Duodenal mucosa (tissue), 2 donors: ENCODE data around the gene CFAP46.
"Not testable (repeated sequence)": the region's sequence is repeated elsewhere in the genome, so short reads cannot be mapped to it uniquely, and the experiment has no call there.

Experiments used
- H3K27ac ChIP-seq: one replicate; pipeline ENCODE4 v1.7.0; 2013; ENCODE audit warnings: low read depth, low read length
- H3K27me3 ChIP-seq, 2 donors: one replicate each; pipeline ENCODE4 v1.7.0; 2013; ENCODE audit warnings: low read length in 2 of 2, control low read depth in 1 of 2; ENCODE audit not compliant: insufficient read depth in 2 of 2, control insufficient read depth in 1 of 2
- H3K36me3 ChIP-seq, 2 donors: one replicate each; pipeline ENCODE4 v1.7.0; 2013; ENCODE audit warnings: low read length in 2 of 2, control low read depth in 1 of 2; ENCODE audit not compliant: insufficient read depth in 2 of 2, control insufficient read depth in 1 of 2
- H3K4me1 ChIP-seq, 2 donors: one replicate each; pipeline ENCODE4 v1.7.0; 2013; ENCODE audit warnings: low read length in 2 of 2, control low read depth in 1 of 2; ENCODE audit not compliant: insufficient read depth in 2 of 2, control insufficient read depth in 1 of 2
- H3K4me3 ChIP-seq, 2 donors: one replicate each; pipeline ENCODE4 v1.7.0; 2013; ENCODE audit warnings: low read length in 2 of 2, low read depth in 1 of 2
- H3K9ac ChIP-seq, 2 donors: one replicate each; pipeline ENCODE4 v1.7.0; 2013; ENCODE audit warnings: low read length in 2 of 2, low read depth in 1 of 2
- H3K9me3 ChIP-seq, 2 donors: one replicate each; pipeline ENCODE4 v1.7.0; 2013; ENCODE audit warnings: low read length in 2 of 2, control low read depth in 1 of 2; ENCODE audit not compliant: control insufficient read depth in 1 of 2

CFAP46 gene

GRCh38 chr10:132805599-132805998, 136.8 kb downstream of the CFAP46 start:
- H3K4me3 ChIP-seq = no peak overlapping the region
- no peaks in the 10 kb centered on the region for H3K27me3 ChIP-seq
- peaks cover 3% of the 10 kb centered on the region in 2 donors for H3K9me3 ChIP-seq
- no peak overlapping the region for H3K9ac ChIP-seq
- H3K27ac ChIP-seq = no peak overlapping the region
- no peaks in the 10 kb centered on the region for H3K4me1 ChIP-seq
- no peaks in the 10 kb centered on the region for H3K36me3 ChIP-seq

GRCh38 chr10:132804785-132805426, 137.5 kb downstream of the CFAP46 start:
- H3K27me3 ChIP-seq = no peaks in the 10 kb centered on the region

GRCh38 chr10:132804287-132804686, 138.1 kb downstream of the CFAP46 start:
- Histone ChIP-seq H3K36me3 (no peaks in the 10 kb centered on the region), H3K27ac (no peak overlapping the region), H3K9me3 (peaks cover 3% of the 10 kb centered on the region in 2 donors), H3K4me3 (no peak overlapping the region), H3K4me1 (no peaks in the 10 kb centered on the region), H3K9ac (no peak overlapping the region), H3K27me3 (no peaks in the 10 kb centered on the region)

More at GRCh38 chr10:132804785-132805426, 137.5 kb downstream of the CFAP46 start:
- H3K4me3 ChIP-seq = no peak overlapping the region
- no peaks in the 10 kb centered on the region for H3K36me3 ChIP-seq
- H3K9me3 ChIP-seq = peaks cover 3% of the 10 kb centered on the region in 2 donors
- no peaks in the 10 kb centered on the region for H3K4me1 ChIP-seq
- no peak overlapping the region for H3K9ac ChIP-seq
- H3K27ac ChIP-seq = no peak overlapping the region

GRCh38 chr10:132803416-132804210, 138.8 kb downstream of the CFAP46 start:
- Histone ChIP-seq H3K9me3 (peaks cover 3% of the 10 kb centered on the region in 2 donors), H3K27ac (no peak overlapping the region), H3K4me3 (no peak overlapping the region), H3K9ac (no peak overlapping the region), H3K27me3 (no peaks in the 10 kb centered on the region), H3K4me1 (no peaks in the 10 kb centered on the region), H3K36me3 (no peaks in the 10 kb centered on the region)

DNA sequence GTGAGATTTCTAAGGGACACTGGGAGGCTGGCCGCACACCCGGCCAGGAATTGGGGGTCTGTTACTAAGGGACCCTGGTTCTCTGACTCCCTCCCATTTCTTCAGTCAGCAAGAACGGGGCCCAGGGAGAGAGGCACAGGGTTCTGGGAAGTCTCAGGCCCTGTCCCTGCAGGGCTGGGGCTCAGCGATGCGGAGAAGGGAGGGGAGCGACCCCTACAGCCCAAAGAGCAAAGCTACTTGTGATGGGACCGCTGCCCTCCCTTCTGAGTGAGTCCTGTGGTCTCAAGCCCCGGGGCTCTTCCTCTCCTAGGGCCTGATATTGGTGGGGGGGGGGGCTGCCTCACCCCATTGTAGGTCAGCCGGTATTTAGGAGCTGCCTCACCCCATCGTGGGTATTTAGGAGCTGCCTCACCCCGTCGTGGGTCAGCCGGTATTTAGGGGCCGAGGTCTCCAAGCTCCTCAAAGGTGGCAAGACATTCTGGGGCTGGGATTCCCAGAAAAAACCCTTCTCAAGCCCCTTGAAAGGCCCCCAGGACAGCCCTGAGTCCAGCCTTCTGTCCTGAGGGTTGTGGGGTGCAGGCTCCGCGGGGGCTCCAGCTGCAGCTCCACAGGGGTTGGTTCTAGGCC, 139.6 kb downstream of the CFAP46 start:
- H3K9me3 ChIP-seq = peaks cover 3% of the 10 kb centered on the region in 2 donors
- H3K27ac ChIP-seq = no peak overlapping the region
- no peaks in the 10 kb centered on the region for H3K27me3 ChIP-seq
- H3K36me3 ChIP-seq = no peaks in the 10 kb centered on the region
- no peak overlapping the region for H3K9ac ChIP-seq
- H3K4me1 ChIP-seq = no peaks in the 10 kb centered on the region
- no peak overlapping the region for H3K4me3 ChIP-seq

- H3K4me3 ChIP-seq = no peak overlapping the region
- H3K9me3 ChIP-seq = peaks cover 3% of the 10 kb centered on the region in 2 donors
- no peaks in the 10 kb centered on the region for H3K27me3 ChIP-seq
- H3K4me1 ChIP-seq = no peaks in the 10 kb centered on the region
- H3K36me3 ChIP-seq = no peaks in the 10 kb centered on the region
- no peak overlapping the region for H3K27ac ChIP-seq
- H3K9ac ChIP-seq = no peak overlapping the region
Observed at GRCh38 chr10:132802048-132802447, 140.3 kb downstream of the CFAP46 start.

- Histone ChIP-seq H3K4me3 (no peak overlapping the region), H3K9ac (no peak overlapping the region), H3K36me3 (no peaks in the 10 kb centered on the region), H3K27ac (no peak overlapping the region), H3K9me3 (peaks cover 3% of the 10 kb centered on the region in 2 donors), H3K4me1 (no peaks in the 10 kb centered on the region), H3K27me3 (no peaks in the 10 kb centered on the region)
Observed at GRCh38 chr10:132799865-132800264, 142.5 kb downstream of the CFAP46 start.

DNA sequence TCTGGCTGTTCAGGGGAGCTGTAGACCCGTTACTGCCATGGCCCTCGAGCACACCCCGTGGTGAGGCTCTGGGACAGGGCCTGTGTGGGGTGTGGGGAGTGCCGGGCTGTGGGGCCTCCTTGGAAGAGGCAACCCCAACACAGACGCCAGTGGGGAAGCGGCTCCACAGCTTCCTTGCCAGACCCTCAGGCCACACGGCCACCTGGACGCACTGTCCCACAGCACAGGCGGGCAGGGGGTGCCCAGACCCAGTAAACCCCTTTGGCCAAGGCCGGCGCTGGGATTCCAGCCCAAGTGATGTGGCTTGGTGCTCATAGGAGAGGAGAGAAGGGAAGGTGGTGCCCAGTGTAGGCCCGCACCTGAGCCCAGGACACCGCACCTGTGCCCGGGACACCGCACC, 143.5 kb downstream of the CFAP46 start:
- H3K27me3 ChIP-seq = no peaks in the 10 kb centered on the region
- H3K36me3 ChIP-seq = no peaks in the 10 kb centered on the region
- no peak overlapping the region for H3K9ac ChIP-seq
- no peaks in the 10 kb centered on the region for H3K4me1 ChIP-seq
- no peak overlapping the region for H3K27ac ChIP-seq
- peaks cover 3% of the 10 kb centered on the region in 2 donors for H3K9me3 ChIP-seq
- no peak overlapping the region for H3K4me3 ChIP-seq

GRCh38 chr10:132798403-132798802, 144.0 kb downstream of the CFAP46 start:
- Histone ChIP-seq H3K4me3 (no peak overlapping the region), H3K9ac (no peak overlapping the region)

DNA sequence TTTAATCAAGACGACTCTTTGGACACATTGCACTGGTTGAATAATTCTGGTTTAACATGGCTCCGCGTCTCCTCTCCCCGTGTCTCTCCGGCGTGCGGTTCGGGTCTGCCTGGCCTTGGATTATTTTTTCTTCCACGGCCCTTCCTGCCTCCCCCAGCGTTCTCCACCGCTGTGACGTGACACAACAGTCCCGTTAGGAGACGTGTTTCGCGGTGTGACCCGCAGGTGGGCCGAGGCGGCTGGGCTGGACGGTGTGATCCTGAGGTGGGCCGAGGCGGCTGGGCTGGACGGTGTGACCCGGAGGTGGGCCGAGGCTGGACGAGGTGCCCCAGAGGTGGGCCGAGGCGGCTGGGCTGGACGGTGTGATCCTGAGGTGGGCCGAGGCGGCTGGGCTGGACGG, 144.4 kb downstream of the CFAP46 start:
- not testable (repeated sequence) for H3K9ac ChIP-seq, H3K4me1 ChIP-seq, H3K9me3 ChIP-seq, H3K27ac ChIP-seq, H3K36me3 ChIP-seq, H3K4me3 ChIP-seq, H3K27me3 ChIP-seq

More at GRCh38 chr10:132798403-132798802, 144.0 kb downstream of the CFAP46 start:
- Histone ChIP-seq H3K36me3 (no peaks in the 10 kb centered on the region), H3K27me3 (no peaks in the 10 kb centered on the region), H3K9me3 (peaks cover 3% of the 10 kb centered on the region in 2 donors), H3K27ac (no peak overlapping the region), H3K4me1 (no peaks in the 10 kb centered on the region)
